GM10266 (cell line): ENCODE measurements around the gene LPP.
"Not testable (repeated sequence)": the region's sequence is repeated elsewhere in the genome, so short reads cannot be mapped to it uniquely, and the experiment has no call there.

ENCODE experiments used
- DNase-seq: peaks from one replicate; pipeline ENCODE4 v3.0.0; 2012; ENCODE audit errors: extremely low spot score
- CTCF ChIP-seq: IDR thresholded peaks from 2 replicates; pipeline ENCODE4 v1.5.1; 2012; ENCODE audit warnings: mild to moderate bottlenecking, low read depth; ENCODE audit not compliant: control insufficient read depth, insufficient read depth; ENCODE audit errors: missing control alignments

Gene LPP

GRCh38 chr3:188608401-188608800 is 454.4 kb downstream of the LPP start:
- no peak for DNase-seq
- no peak for TF ChIP-seq CTCF

GRCh38 chr3:188613721-188614120 is 459.8 kb downstream of the LPP start:
- not testable (repeated sequence) for DNase-seq

- TF ChIP-seq CTCF = no peak
- no peak for DNase-seq
Measured at GRCh38 chr3:188617270-188617669, 463.3 kb downstream of the LPP start.

- TF ChIP-seq CTCF = no peak
- no peak for DNase-seq
Measured at GRCh38 chr3:188617988-188618701, 464.2 kb downstream of the LPP start.

GRCh38 chr3:188620752-188621151 is 466.8 kb downstream of the LPP start:
- no peak for DNase-seq
- no peak for TF ChIP-seq CTCF

- TF ChIP-seq CTCF = no peak
- no peak for DNase-seq
Measured at GRCh38 chr3:188624384-188624783, 470.4 kb downstream of the LPP start.

- TF ChIP-seq CTCF = no peak
Measured at GRCh38 chr3:188624828-188625227, 470.9 kb downstream of the LPP start.

GRCh38 chr3:188627652-188628051 is 473.7 kb downstream of the LPP start:
- DNase-seq = no peak
- TF ChIP-seq CTCF = no peak

More at GRCh38 chr3:188624828-188625227, 470.9 kb downstream of the LPP start:
- no peak for DNase-seq
